ENCODE results near the gene PRPH2. TPM values are rescaled to one million over a fixed set of nuclear protein-coding genes. Genes with fewer than 3 reads are reported as not detected.
A peak's percentile ranks its signal among the peaks of the same experiment; 100 is the strongest.

Gene PRPH2
- polyA plus RNA-seq, 3 donors = 0.05 TPM; not detected in 2

DNA sequence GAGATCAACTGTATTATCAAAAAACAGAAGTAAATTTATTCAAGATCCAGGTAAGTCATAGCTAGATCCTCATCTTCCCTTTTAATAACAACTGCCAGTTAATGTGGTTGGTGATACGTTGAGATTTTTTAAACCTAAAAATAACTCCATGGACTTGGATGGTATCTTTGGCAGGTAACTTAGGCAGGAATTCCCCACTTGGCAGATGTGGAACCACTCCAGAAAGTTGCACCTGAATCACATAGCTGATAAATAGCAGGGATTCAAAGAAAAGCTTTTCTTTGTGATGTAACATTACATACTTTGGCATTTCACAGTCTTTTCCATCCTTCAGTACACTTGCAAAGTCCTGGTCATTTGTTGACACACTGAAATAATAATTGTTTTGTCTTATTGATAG is 62.6 kb downstream of the PRPH2 start:
- 80% methylated on average over 1 of the region's 1 CpG for WGBS (ENCODE audit: insufficient coverage)
- intact Hi-C loops (cut with micrococcal nuclease) = loop anchor here (2.0 to 5.0 kb wide), 5 partner anchors 67 to 237 kb away; partner anchors contain the start of gene RPL7L1 (in 2 of the 2)
- no peak overlapping the region for H3K4me2 ChIP-seq (replicated peaks; ENCODE audit: extremely low read depth, low read length, poor library complexity, severe bottlenecking)
- Mint-ChIP-seq H3K9me3 (no peaks in the 10 kb centered on the region), H3K4me1 (peaks cover 2% of the 10 kb centered on the region), H3K4me3 (no peak overlapping the region), H3K27ac (no peak overlapping the region), H3K36me3 (peaks cover 65 to 88% of the 10 kb centered on the region in 2 donors), H3K27me3 (ENCODE audit: low read depth in 3 of 3) (no peaks in the 10 kb centered on the region)
- peaks cover 13% of the 10 kb centered on the region for H4K20me1 ChIP-seq (ENCODE audit: insufficient read depth, low read length)
- TF ChIP-seq CTCF (IDR thresholded peaks at IDR 0.05) = no peak
- no peaks in the 10 kb centered on the region for H3K27me3 ChIP-seq (ENCODE audit: control insufficient read depth in 2 of 2, insufficient read depth in 2 of 2, low read length in 2 of 2)
- H3K4me3 ChIP-seq (replicated peaks in 1 of 3; ENCODE audit: low read depth in 2 of 3, low read length in 3 of 3) = no peak overlapping the region
- no peaks in the 10 kb centered on the region for H3K9me3 ChIP-seq (replicated peaks in 1 of 2; ENCODE audit: control insufficient read depth in 1 of 2, insufficient read depth in 1 of 2, low read length in 2 of 2)
- peaks cover 83 to 97% of the 10 kb centered on the region in 2 donors for H3K36me3 ChIP-seq (replicated peaks in 1 of 2; ENCODE audit: control insufficient read depth in 1 of 2, insufficient read depth in 2 of 2, low read length in 2 of 2)
- H3K27ac ChIP-seq (ENCODE audit: low read depth in 1 of 2, low read length in 2 of 2) = no peak overlapping the region
- H3K79me2 ChIP-seq (ENCODE audit: insufficient read depth, low read length) = no peaks in the 10 kb centered on the region
- no peak for DNase-seq
- H3K4me1 ChIP-seq (ENCODE audit: control insufficient read depth in 1 of 2, insufficient read depth in 2 of 2, low read length in 2 of 2) = no peaks in the 10 kb centered on the region
- H3K9ac ChIP-seq (ENCODE audit: insufficient read depth, low read length, poor library complexity, severe bottlenecking) = no peak overlapping the region
- H2AFZ ChIP-seq (ENCODE audit: insufficient read depth, low read depth, low read length, poor library complexity, severe bottlenecking) = no peak overlapping the region

- Histone ChIP-seq H2AFZ (ENCODE audit: insufficient read depth, low read depth, low read length, poor library complexity, severe bottlenecking) (no peak overlapping the region), H3K79me2 (ENCODE audit: insufficient read depth, low read length) (no peaks in the 10 kb centered on the region), H3K36me3 (replicated peaks in 1 of 2; ENCODE audit: control insufficient read depth in 1 of 2, insufficient read depth in 2 of 2, low read length in 2 of 2) (peaks cover 96 to 99% of the 10 kb centered on the region in 2 donors), H4K20me1 (ENCODE audit: insufficient read depth, low read length) (peaks cover 26% of the 10 kb centered on the region), H3K4me3 (replicated peaks in 1 of 3; ENCODE audit: low read depth in 2 of 3, low read length in 3 of 3) (no peak overlapping the region), H3K4me2 (replicated peaks; ENCODE audit: extremely low read depth, low read length, poor library complexity, severe bottlenecking) (no peak overlapping the region), H3K9ac (ENCODE audit: insufficient read depth, low read length, poor library complexity, severe bottlenecking) (no peak overlapping the region), H3K27me3 (ENCODE audit: control insufficient read depth in 2 of 2, insufficient read depth in 2 of 2, low read length in 2 of 2) (no peaks in the 10 kb centered on the region), H3K4me1 (ENCODE audit: control insufficient read depth in 1 of 2, insufficient read depth in 2 of 2, low read length in 2 of 2) (no peaks in the 10 kb centered on the region), H3K27ac (ENCODE audit: low read depth in 1 of 2, low read length in 2 of 2) (no peak overlapping the region), H3K9me3 (replicated peaks in 1 of 2; ENCODE audit: control insufficient read depth in 1 of 2, insufficient read depth in 1 of 2, low read length in 2 of 2) (no peaks in the 10 kb centered on the region)
- Mint-ChIP-seq H3K27me3 (ENCODE audit: low read depth in 3 of 3) (no peaks in the 10 kb centered on the region), H3K9me3 (no peaks in the 10 kb centered on the region), H3K4me1 (no peaks in the 10 kb centered on the region), H3K36me3 (peaks cover 76 to 92% of the 10 kb centered on the region in 2 donors), H3K4me3 (no peak overlapping the region), H3K27ac (peak overlapping the region in 1 of 7 donors; percentile 40)
- no peak for DNase-seq
- TF ChIP-seq CTCF (IDR thresholded peaks at IDR 0.05) = no peak
- WGBS (ENCODE audit: insufficient coverage) = 100% methylated on average over 2 of the region's 5 CpGs
- intact Hi-C loops (cut with micrococcal nuclease) = loop anchor here in 1 of 2 donors (5.0 kb wide), 1 partner anchor 38 kb away; no protein-coding TSS in a partner anchor
Measured at GRCh38 chr6:42653851-42654250, 68.5 kb downstream of the PRPH2 start.
